ENCODE results near the gene AFAP1. TPM values are rescaled to one million over a fixed set of nuclear protein-coding genes. Genes with fewer than 3 reads are reported as not detected.

The AFAP1 gene
- total RNA-seq, 4 donors from 2014 or later: 8.3 to 27.1 (median 11.1) TPM

- H3K27ac ChIP-seq: no peak overlapping the region
- TF ChIP-seq POLR2A (IDR thresholded peaks at IDR 0.05): no peak
- TF ChIP-seq EP300 (IDR thresholded peaks at IDR 0.05): no peak
- TF ChIP-seq CTCF (IDR thresholded peaks at IDR 0.05): no peak
- TF ChIP-seq POLR2AphosphoS5 (IDR thresholded peaks at IDR 0.05): no peak
- no peaks in the 10 kb centered on the region for H3K27me3 ChIP-seq
- no peak overlapping the region for H3K4me3 ChIP-seq
- 59% methylated on average over 2 of the region's 2 CpGs for WGBS
- H3K36me3 ChIP-seq: no peaks in the 10 kb centered on the region
- H3K9me3 ChIP-seq: no peaks in the 10 kb centered on the region
- no peak for DNase-seq (ENCODE audit: low spot score in 2 of 2)
- H3K4me1 ChIP-seq: peaks cover 31% of the 10 kb centered on the region
These were observed 36.8 kb downstream of the AFAP1 start for GRCh38 chr4:7902826-7903225.

- Histone ChIP-seq H3K36me3 (no peaks in the 10 kb centered on the region), H3K4me3 (no peak overlapping the region), H3K4me1 (peaks cover 31% of the 10 kb centered on the region), H3K27me3 (no peaks in the 10 kb centered on the region), H3K27ac (no peak overlapping the region), H3K9me3 (no peaks in the 10 kb centered on the region)
- 77% methylated on average over 7 of the region's 7 CpGs for WGBS
- TF ChIP-seq POLR2AphosphoS5 (IDR thresholded peaks at IDR 0.05): no peak
- no peak for TF ChIP-seq POLR2A (IDR thresholded peaks at IDR 0.05)
- TF ChIP-seq CTCF (IDR thresholded peaks at IDR 0.05): no peak
- no peak for TF ChIP-seq EP300 (IDR thresholded peaks at IDR 0.05)
- DNase-seq (ENCODE audit: low spot score in 2 of 2): no peak
These were observed 37.5 kb downstream of the AFAP1 start for GRCh38 chr4:7902101-7902553.

DNA sequence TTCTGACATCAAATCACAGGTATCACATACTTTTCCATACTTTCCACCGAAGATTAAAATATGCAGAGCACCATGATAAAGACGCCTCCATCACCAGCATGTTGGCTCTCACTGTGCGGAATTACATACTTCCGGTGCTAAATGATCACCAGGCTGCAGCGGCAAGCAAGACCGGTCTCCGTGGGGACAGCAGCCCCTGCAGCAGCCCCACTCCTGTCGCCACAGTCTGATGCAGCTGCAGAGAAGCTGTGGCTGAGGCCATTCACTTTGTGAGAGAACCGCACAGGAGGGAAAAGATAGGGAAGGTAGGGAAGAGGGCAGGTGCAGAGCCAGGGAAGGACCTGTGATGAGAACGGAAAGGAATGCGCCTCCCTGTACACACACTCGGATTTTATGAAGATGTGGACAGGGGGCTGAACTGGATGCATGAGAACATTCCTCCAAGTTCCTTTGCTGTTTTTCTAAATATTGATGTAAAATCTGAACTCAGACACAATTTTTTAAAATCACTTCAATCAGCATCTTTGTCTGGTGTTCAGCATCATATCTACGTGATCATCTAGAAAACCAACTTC lies 38.3 kb downstream of the AFAP1 start:
- Histone ChIP-seq H3K4me3 (no peak overlapping the region), H3K4me1 (peaks cover 31% of the 10 kb centered on the region), H3K27me3 (no peaks in the 10 kb centered on the region), H3K36me3 (no peaks in the 10 kb centered on the region), H3K27ac (no peak overlapping the region), H3K9me3 (no peaks in the 10 kb centered on the region)
- no peak for DNase-seq (ENCODE audit: low spot score in 2 of 2)
- WGBS: 77% methylated on average over 13 of the region's 13 CpGs
- TF ChIP-seq POLR2A (IDR thresholded peaks at IDR 0.05) (no peak), EP300 (IDR thresholded peaks at IDR 0.05) (no peak), CTCF (IDR thresholded peaks at IDR 0.05) (no peak), POLR2AphosphoS5 (IDR thresholded peaks at IDR 0.05) (no peak)

GRCh38 chr4:7900334-7900909 lies 39.2 kb downstream of the AFAP1 start:
- no peaks in the 10 kb centered on the region for H3K27me3 ChIP-seq
- no peak for TF ChIP-seq EP300 (IDR thresholded peaks at IDR 0.05)
- no peak for TF ChIP-seq CTCF (IDR thresholded peaks at IDR 0.05)
- no peak for TF ChIP-seq POLR2AphosphoS5 (IDR thresholded peaks at IDR 0.05)
- TF ChIP-seq POLR2A (IDR thresholded peaks at IDR 0.05): no peak
- H3K27ac ChIP-seq: no peak overlapping the region
- no peaks in the 10 kb centered on the region for H3K36me3 ChIP-seq
- WGBS: 73% methylated on average over 9 of the region's 9 CpGs
- H3K4me1 ChIP-seq: peaks cover 22% of the 10 kb centered on the region
- no peak overlapping the region for H3K4me3 ChIP-seq
- no peak for DNase-seq (ENCODE audit: low spot score in 2 of 2)
- no peaks in the 10 kb centered on the region for H3K9me3 ChIP-seq

GRCh38 chr4:7899184-7899869 lies 40.3 kb downstream of the AFAP1 start:
- 64% methylated on average over 9 of the region's 9 CpGs for WGBS
- TF ChIP-seq POLR2A (IDR thresholded peaks at IDR 0.05) (no peak), EP300 (IDR thresholded peaks at IDR 0.05) (no peak), CTCF (IDR thresholded peaks at IDR 0.05) (no peak), POLR2AphosphoS5 (IDR thresholded peaks at IDR 0.05) (no peak)
- H3K4me1 ChIP-seq: peaks cover 13% of the 10 kb centered on the region

More at GRCh38 chr4:7899184-7899869, 40.3 kb downstream of the AFAP1 start:
- Histone ChIP-seq H3K27ac (no peak overlapping the region), H3K9me3 (no peaks in the 10 kb centered on the region), H3K4me3 (no peak overlapping the region), H3K27me3 (no peaks in the 10 kb centered on the region), H3K36me3 (no peaks in the 10 kb centered on the region)
- DNase-seq (ENCODE audit: low spot score in 2 of 2): no peak
